ENCODE results near the gene RNF5. TPM values are rescaled to one million over a fixed set of nuclear protein-coding genes. Genes with fewer than 3 reads are reported as not detected.
A peak's percentile ranks its signal among the peaks of the same experiment; 100 is the strongest.
"Not testable (repeated sequence)": the region's sequence is repeated elsewhere in the genome, so short reads cannot be mapped to it uniquely, and the experiment has no call there.

The RNF5 gene
- polyA plus RNA-seq, 1 of the 3 experiments (the other 2 are of a cell fraction): 110 TPM

GRCh38 chr6:32186151-32186840, 8.1 kb downstream of the RNF5 start:
- H3K27me3 ChIP-seq (ENCODE audit: insufficient read depth); H3K4me2 ChIP-seq; H3K9ac ChIP-seq; H2AFZ ChIP-seq (ENCODE audit: low read depth); H4K20me1 ChIP-seq (ENCODE audit: insufficient read depth); H3K9me3 ChIP-seq; POLR2A ChIA-PET; DNase-seq; H3K4me3 ChIP-seq (ENCODE audit: low read depth in 2 of 2, low read length in 1 of 2); H3K9me2 ChIP-seq: not testable (repeated sequence)
- Histone ChIP-seq H3K27ac (ENCODE audit: low read depth in 2 of 2, low read length in 1 of 2) (peak overlapping the region in 1 of 2 experiments; percentile 53; a peak in 1 of 4 replicates), H3F3A (replicated peaks; ENCODE audit: insufficient read depth) (peaks cover 20% of the 10 kb centered on the region), H3K36me3 (replicated peaks in 1 of 2; ENCODE audit: control insufficient read depth in 1 of 2, insufficient read depth in 2 of 2, low read length in 1 of 2) (peaks cover 10 to 32% of the 10 kb centered on the region in 2 experiments), H3K79me2 (ENCODE audit: insufficient read depth) (peaks cover 21% of the 10 kb centered on the region), H3K4me1 (ENCODE audit: control insufficient read depth in 1 of 2, insufficient read depth in 2 of 2, low read depth in 1 of 2, low read length in 1 of 2) (peaks cover 0 to 18% of the 10 kb centered on the region in 2 experiments; a peak in 1 of 4 replicates)
- 78% methylated on average over 10 of the region's 10 CpGs for WGBS (ENCODE audit: low lambda C conversion rate)
- CTCF ChIA-PET: interaction anchor here (1.2 kb wide), 1 partner anchor 67 kb away, joined by 3 read pairs; no protein-coding TSS in a partner anchor

DNA sequence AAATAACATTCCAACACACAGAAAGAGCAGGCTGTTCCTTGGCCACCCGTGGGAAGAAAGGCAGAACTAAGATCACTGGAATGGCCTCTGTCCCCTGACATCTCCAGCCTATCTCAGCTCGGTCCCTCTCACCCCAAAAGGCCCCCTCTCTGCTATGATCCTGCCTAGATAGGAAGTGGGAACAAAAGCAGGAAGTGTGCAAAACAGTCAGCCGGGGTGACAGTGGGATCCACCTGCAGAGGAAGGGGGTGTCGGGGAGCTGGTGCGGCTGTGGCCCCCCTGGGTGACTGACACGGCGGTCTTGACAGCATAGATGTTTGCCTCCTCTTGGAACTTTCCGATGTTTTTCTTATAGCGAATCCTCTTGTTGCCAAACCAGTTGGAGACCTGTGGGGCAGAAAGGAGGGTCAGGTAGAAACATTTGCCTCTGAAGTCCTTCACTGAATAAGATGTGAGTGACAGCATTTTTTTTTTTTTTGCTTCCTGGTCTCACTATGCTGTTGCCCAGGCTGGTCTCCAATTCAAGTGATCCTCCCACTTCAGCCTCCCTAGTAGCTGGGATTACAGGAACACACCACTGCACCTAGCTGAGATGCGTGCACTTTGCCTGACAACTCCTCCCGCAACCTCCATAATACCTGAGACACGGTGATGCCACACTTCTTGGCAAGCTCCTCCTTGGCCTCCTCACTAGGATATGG, 9.0 kb downstream of the RNF5 start:
- DNase-seq: no peak
- WGBS (ENCODE audit: low lambda C conversion rate): 90% methylated on average over 12 of the region's 12 CpGs
- Histone ChIP-seq H3K9me3 (no peaks in the 10 kb centered on the region), H3K79me2 (ENCODE audit: insufficient read depth) (peaks cover 21% of the 10 kb centered on the region), H3K4me1 (ENCODE audit: control insufficient read depth in 1 of 2, insufficient read depth in 2 of 2, low read depth in 1 of 2, low read length in 1 of 2) (peaks cover 0 to 20% of the 10 kb centered on the region in 2 experiments; a peak in 1 of 4 replicates), H3K27me3 (ENCODE audit: insufficient read depth) (no peaks in the 10 kb centered on the region), H2AFZ (ENCODE audit: low read depth) (no peak overlapping the region), H3K27ac (ENCODE audit: low read depth in 2 of 2, low read length in 1 of 2) (peak overlapping the region in 1 of 2 experiments; percentile 53; a peak in 1 of 4 replicates), H3K4me2 (no peak overlapping the region), H3K36me3 (replicated peaks in 1 of 2; ENCODE audit: control insufficient read depth in 1 of 2, insufficient read depth in 2 of 2, low read length in 1 of 2) (peaks cover 8 to 31% of the 10 kb centered on the region in 2 experiments), H3K4me3 (ENCODE audit: low read depth in 2 of 2, low read length in 1 of 2) (no peak overlapping the region), H3F3A (replicated peaks; ENCODE audit: insufficient read depth) (peaks cover 20% of the 10 kb centered on the region), H4K20me1 (ENCODE audit: insufficient read depth) (no peaks in the 10 kb centered on the region), H3K9me2 (no peaks in the 10 kb centered on the region), H3K9ac (no peak overlapping the region)
- CTCF ChIA-PET: interaction anchor here (1.2 kb wide), 1 partner anchor 68 kb away, joined by 3 read pairs; no protein-coding TSS in a partner anchor
- POLR2A ChIA-PET: no interaction called here
- TF ChIP-seq NRF1 (IDR thresholded peaks at IDR 0.05; ENCODE audit: low read depth, low read length) (no peak), MEF2A (IDR thresholded peaks at IDR 0.05; ENCODE audit: borderline replicate concordance, low read depth) (no peak), EZH2phosphoT487 (IDR thresholded peaks at IDR 0.05; ENCODE audit: borderline replicate concordance, low read depth) (no peak), POLR2AphosphoS5 (IDR thresholded peaks at IDR 0.05; ENCODE audit: low read depth, low read length) (no peak), TAF1 (IDR thresholded peaks at IDR 0.05; ENCODE audit: borderline replicate concordance, low read depth, low read length) (no peak), EP300 (IDR thresholded peaks at IDR 0.05; ENCODE audit: borderline replicate concordance in 1 of 2, low read depth in 1 of 2, low read length in 1 of 2) (no peak), GABPA (IDR thresholded peaks at IDR 0.05; ENCODE audit: low read depth) (no peak)
- TF ChIP-seq, protein P1, sequence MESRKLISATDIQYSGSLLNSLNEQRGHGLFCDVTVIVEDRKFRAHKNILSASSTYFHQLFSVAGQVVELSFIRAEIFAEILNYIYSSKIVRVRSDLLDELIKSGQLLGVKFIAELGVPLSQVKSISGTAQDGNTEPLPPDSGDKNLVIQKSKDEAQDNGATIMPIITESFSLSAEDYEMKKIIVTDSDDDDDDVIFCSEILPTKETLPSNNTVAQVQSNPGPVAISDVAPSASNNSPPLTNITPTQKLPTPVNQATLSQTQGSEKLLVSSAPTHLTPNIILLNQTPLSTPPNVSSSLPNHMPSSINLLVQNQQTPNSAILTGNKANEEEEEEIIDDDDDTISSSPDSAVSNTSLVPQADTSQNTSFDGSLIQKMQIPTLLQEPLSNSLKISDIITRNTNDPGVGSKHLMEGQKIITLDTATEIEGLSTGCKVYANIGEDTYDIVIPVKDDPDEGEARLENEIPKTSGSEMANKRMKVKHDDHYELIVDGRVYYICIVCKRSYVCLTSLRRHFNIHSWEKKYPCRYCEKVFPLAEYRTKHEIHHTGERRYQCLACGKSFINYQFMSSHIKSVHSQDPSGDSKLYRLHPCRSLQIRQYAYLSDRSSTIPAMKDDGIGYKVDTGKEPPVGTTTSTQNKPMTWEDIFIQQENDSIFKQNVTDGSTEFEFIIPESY (IDR thresholded peaks at IDR 0.05; ENCODE audit: borderline replicate concordance, low read depth): no peak
- TF ChIP-seq, protein P2, sequence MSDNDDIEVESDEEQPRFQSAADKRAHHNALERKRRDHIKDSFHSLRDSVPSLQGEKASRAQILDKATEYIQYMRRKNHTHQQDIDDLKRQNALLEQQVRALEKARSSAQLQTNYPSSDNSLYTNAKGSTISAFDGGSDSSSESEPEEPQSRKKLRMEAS (IDR thresholded peaks at IDR 0.05; ENCODE audit: low read depth): no peak
- TF ChIP-seq, protein P3, sequence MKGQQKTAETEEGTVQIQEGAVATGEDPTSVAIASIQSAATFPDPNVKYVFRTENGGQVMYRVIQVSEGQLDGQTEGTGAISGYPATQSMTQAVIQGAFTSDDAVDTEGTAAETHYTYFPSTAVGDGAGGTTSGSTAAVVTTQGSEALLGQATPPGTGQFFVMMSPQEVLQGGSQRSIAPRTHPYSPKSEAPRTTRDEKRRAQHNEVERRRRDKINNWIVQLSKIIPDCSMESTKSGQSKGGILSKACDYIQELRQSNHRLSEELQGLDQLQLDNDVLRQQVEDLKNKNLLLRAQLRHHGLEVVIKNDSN (IDR thresholded peaks at IDR 0.05; ENCODE audit: borderline replicate concordance, low read depth): no peak
- TF ChIP-seq, protein P4, sequence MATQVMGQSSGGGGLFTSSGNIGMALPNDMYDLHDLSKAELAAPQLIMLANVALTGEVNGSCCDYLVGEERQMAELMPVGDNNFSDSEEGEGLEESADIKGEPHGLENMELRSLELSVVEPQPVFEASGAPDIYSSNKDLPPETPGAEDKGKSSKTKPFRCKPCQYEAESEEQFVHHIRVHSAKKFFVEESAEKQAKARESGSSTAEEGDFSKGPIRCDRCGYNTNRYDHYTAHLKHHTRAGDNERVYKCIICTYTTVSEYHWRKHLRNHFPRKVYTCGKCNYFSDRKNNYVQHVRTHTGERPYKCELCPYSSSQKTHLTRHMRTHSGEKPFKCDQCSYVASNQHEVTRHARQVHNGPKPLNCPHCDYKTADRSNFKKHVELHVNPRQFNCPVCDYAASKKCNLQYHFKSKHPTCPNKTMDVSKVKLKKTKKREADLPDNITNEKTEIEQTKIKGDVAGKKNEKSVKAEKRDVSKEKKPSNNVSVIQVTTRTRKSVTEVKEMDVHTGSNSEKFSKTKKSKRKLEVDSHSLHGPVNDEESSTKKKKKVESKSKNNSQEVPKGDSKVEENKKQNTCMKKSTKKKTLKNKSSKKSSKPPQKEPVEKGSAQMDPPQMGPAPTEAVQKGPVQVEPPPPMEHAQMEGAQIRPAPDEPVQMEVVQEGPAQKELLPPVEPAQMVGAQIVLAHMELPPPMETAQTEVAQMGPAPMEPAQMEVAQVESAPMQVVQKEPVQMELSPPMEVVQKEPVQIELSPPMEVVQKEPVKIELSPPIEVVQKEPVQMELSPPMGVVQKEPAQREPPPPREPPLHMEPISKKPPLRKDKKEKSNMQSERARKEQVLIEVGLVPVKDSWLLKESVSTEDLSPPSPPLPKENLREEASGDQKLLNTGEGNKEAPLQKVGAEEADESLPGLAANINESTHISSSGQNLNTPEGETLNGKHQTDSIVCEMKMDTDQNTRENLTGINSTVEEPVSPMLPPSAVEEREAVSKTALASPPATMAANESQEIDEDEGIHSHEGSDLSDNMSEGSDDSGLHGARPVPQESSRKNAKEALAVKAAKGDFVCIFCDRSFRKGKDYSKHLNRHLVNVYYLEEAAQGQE (IDR thresholded peaks at IDR 0.05; ENCODE audit: low read depth, low read length): no peak
- TF ChIP-seq, protein P5, sequence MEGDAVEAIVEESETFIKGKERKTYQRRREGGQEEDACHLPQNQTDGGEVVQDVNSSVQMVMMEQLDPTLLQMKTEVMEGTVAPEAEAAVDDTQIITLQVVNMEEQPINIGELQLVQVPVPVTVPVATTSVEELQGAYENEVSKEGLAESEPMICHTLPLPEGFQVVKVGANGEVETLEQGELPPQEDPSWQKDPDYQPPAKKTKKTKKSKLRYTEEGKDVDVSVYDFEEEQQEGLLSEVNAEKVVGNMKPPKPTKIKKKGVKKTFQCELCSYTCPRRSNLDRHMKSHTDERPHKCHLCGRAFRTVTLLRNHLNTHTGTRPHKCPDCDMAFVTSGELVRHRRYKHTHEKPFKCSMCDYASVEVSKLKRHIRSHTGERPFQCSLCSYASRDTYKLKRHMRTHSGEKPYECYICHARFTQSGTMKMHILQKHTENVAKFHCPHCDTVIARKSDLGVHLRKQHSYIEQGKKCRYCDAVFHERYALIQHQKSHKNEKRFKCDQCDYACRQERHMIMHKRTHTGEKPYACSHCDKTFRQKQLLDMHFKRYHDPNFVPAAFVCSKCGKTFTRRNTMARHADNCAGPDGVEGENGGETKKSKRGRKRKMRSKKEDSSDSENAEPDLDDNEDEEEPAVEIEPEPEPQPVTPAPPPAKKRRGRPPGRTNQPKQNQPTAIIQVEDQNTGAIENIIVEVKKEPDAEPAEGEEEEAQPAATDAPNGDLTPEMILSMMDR (IDR thresholded peaks at IDR 0.05): no peak
- TF ChIP-seq, protein P6, sequence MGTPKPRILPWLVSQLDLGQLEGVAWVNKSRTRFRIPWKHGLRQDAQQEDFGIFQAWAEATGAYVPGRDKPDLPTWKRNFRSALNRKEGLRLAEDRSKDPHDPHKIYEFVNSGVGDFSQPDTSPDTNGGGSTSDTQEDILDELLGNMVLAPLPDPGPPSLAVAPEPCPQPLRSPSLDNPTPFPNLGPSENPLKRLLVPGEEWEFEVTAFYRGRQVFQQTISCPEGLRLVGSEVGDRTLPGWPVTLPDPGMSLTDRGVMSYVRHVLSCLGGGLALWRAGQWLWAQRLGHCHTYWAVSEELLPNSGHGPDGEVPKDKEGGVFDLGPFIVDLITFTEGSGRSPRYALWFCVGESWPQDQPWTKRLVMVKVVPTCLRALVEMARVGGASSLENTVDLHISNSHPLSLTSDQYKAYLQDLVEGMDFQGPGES (IDR thresholded peaks at IDR 0.05; ENCODE audit: low read depth, low read length): no peak

All from SK-N-SH (cell line).